NT2/D1 (cell line): ENCODE measurements around the gene GALNT9.

ENCODE experiments used
- SUZ12 ChIP-seq: IDR thresholded peaks from 2 replicates; pipeline ENCODE4 v1.6.1; 2011; ENCODE audit not compliant: insufficient read length, insufficient read depth; ENCODE audit errors: extremely low read depth
- YY1 ChIP-seq: IDR thresholded peaks from 2 replicates; pipeline ENCODE4 v1.6.1; 2011; ENCODE audit not compliant: insufficient read length, insufficient read depth

DNA sequence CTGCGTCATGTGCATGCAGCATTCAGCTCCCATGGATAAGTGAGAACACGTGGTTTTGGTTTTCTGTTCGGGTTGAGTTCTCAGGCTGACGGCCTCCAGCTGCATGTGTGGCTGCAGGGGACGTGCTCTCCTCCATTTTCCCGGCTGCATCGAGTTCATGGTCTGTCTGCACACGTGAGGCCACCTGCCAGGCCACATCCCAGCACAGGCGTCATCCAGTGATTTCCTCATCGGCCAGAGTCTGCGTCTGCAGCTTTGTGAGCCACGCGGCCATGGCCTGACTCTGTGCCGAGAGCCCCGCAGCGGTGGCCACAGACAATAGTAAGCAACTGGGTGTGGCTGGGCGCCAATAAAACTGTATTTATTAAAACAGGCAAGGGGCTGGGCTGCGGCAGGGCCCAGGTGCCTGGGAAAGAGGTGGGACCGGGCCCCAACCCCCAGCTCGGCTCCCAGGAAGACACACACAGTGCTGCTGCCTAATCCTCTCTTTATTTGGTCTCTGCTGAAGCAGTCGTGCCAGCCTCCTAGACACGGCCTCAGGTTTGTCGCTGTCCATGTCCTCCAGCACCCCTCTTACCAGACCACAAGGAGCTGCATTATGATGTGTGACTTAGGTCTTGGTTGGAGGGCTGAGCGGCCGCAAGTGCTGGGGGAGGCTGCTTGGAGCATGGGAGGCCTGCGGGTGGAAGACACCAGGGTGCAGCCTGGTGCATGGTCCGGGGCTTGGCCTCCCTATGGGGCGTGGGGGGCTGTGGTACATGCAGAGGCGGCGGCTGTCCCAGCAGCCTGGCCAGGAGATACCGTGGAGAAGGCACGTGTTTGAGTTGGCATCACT, 133.1 kb downstream of the GALNT9 start:
- TF ChIP-seq YY1, result no peak
- TF ChIP-seq SUZ12, result no peak
